GM19452 (cell line): ENCODE results near the gene PCNX1.
"Not testable (repeated sequence)": the region's sequence is repeated elsewhere in the genome, so short reads cannot be mapped to it uniquely, and the experiment has no call there.

Source experiments
- ATAC-seq: cut with Tn5 transposase; IDR thresholded peaks from one replicate; pipeline ENCODE4 v1.9.1; 2021; ENCODE audit not compliant: unreplicated experiment

PCNX1 gene

DNA sequence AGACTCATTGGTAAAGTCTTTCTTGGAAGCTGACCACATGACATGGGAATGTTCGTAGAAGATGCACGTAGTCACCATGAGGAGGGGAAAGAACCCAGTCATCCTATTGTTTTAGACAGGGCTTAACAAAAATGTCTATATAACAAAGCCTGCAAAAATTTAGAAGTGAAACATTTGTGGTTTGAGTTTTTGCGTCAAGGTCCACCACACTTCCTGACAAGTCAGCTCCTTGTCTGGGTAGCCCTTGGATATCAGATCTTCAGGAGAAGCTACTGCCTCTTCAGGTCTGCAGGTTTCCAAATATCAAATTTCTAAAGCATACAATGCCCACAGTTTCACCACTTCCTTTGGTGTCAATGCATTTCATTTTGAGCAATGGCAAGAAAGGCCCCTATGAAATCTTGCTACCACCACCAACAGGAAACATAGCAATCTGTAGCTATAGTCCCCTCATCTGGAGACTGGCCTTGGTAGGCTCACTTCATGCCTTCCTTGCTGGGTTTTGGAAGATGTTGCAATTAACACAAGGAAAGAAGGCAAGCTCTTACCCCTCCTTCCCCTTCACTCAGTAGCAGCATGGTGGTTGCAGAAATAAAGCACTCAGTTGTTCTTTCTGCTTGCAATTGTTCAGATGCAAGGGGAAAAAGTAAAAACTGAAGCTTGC is 235.2 kb downstream of the PCNX1 start:
- no peak for ATAC-seq

DNA sequence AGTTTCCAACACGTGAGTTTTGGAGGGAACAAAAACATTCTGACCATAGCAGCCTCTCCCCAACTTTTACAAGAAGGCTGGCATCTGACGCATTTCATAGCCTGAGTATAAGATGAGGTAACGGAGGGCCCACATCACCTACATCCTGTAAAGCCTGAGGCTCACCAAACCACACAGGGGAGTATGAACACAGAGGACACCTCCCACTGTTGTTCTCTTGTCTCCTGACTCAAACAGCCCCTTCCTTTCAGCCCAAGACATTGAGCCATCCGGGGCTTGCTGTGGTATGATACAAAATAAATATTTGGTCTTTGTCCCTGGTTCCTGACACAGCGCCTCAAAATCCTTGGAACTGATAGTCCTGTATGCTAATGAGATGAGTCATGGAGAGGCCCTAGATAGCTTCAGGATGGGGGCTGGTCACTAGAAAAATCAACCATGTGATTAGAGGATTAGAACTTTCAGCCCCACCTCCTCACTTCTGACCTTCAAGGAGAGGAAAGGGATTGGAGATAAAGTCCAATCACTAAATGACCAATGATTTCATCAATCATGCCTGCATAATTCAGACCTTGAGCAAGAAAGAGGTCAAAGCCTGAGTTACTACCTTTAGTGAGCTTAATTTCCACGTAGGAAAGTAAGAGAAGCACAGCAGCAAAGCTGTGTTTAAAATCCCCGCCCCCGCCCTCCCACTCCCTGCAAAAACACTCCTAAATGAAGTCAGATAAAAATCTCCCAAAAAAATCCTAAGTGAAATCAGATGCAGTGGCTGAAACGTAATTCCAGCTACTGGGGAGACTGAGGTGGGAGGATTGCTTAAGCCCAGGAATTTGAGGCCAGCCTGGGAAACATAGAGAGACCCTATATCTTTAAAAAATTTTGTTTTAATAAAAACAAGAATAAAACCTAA is 236.4 kb downstream of the PCNX1 start:
- no peak for ATAC-seq

- ATAC-seq: not testable (repeated sequence)
These were observed 240.1 kb downstream of the PCNX1 start for GRCh38 chr14:71147335-71147734.

DNA sequence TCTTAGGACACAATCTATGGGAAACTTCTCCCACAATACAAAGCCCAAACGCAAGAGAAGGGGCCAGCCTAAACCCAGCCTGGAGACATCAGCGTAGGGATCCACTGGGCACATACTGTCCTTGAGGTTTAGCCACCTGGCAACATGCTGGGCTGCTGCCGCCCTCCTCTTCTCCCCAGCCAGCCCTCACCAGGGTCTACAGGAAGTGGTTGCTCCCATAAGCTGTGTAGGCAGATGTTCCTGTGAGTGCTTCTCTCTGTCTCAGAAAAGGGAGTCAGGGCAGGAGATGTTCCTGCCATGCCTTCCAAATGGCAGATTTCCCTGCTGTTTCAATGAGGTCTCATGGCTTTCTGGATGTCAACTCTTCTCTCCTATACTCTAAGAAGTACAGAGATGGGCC is 241.4 kb downstream of the PCNX1 start:
- no peak for ATAC-seq

DNA sequence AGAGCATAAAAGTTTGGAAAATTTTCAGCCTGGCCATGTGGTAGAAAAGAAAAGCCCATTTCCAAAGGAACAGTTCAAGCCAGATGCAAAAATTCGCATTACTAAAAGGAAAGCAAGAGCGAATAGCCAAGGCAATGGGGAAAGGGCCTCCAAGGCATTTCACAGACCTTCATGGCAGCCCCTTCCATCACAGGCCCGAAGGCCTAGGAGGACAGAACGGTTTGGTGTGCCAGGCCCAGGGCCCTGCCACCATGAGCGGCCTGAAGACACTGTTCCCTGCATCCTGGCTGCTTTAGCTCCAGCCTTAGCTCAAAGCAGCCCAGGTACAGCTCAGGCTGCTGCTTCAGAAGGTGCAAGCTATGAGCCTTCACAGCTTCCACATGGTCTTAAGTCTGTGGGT is 243.5 kb downstream of the PCNX1 start:
- ATAC-seq: no peak

GRCh38 chr14:71155743-71156142 is 248.5 kb downstream of the PCNX1 start:
- ATAC-seq: no peak

DNA sequence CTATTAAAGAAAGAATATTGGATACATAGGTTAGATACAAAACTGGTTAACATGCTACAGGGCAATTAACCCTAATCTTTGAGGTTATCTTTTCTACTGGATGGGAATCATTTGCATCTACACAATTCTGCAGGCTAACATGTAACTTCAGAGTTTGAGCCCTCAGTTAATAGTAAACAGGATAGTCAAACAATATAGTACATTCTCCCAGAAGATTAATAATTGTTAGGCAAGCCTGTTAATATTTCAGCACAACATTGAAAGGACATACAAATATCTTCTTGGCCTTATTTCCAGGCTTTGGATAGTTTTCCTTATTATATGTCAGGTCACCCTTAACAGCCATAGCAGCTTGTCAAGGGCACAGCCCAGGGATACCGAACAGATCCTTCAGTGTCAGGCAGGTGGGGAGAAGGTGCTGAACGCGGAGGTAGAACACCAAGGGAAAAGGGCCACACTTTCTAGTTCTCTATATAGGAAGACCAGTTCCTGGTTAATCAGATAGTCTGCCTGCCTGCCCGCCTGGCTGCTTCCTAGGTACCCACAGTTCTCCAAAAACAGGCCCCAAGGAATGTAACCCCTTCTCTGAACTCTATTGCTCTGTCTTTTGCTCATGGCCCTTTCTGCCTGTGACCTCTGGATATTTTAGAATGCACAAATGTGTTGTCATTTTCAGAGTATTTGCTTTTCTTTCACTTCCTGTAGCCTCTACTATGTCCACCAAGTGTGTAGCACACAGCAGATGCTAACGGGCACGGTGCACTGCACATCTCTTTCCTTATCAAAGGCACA is 256.0 kb downstream of the PCNX1 start:
- no peak for ATAC-seq

GRCh38 chr14:71163842-71164629 is 256.8 kb downstream of the PCNX1 start:
- no peak for ATAC-seq
